SK-N-SH (cell line): ENCODE measurements around the gene DUSP15. TPM values are rescaled to one million over a fixed set of nuclear protein-coding genes. Genes with fewer than 3 reads are reported as not detected.

Experiments used
- CTCF ChIA-PET: fragments of 300-600, 350-600 bp; formaldehyde crosslinking; extraction: SDS; loops from one replicate; lab custom pipeline; 2021; lab: Yijun Ruan, JAX
- POLR2A ChIA-PET: fragments of 350-600 bp; sonication (Branson Sonifier 250); formaldehyde crosslinking; extraction: SDS; loops from one replicate; lab custom pipeline; 2020; ENCODE audit warnings: antibody characterized with exemption, inconsistent platforms; lab: Yijun Ruan, JAX
- DNase-seq: peaks from one replicate; pipeline ENCODE4 v3.0.0; 2012
- H2AFZ ChIP-seq: fragments of 200-600 bp; sonication (generic); 2 replicates; pipeline ENCODE4 v1.8.1; 2016; ENCODE audit warnings: antibody characterized with exemption, mild to moderate bottlenecking, low read depth
- H3F3A ChIP-seq: fragments of 200-600 bp; sonication (generic); replicated peaks from 2 replicates; pipeline ENCODE3; 2016; ENCODE audit warnings: antibody characterized with exemption, mild to moderate bottlenecking; ENCODE audit not compliant: insufficient read depth
- H3K27ac ChIP-seq, 2 experiments: fragments of 200-500 bp in 1 of 2; fragments of 200-600 bp in 1 of 2; sonication (Bioruptor generic) in 1 of 2; sonication (generic), shearing (Covaris generic) in 1 of 2; 2 replicates each; pipeline versions ENCODE4 v1.5.1 to v1.6.1; 2014 to 2016; ENCODE audit warnings: low read depth in 2 of 2, inconsistent platforms in 1 of 2, low read length in 1 of 2, mild to moderate bottlenecking in 1 of 2, mixed read lengths in 1 of 2
- H3K27me3 ChIP-seq: fragments of 200-600 bp; sonication (generic), shearing (Covaris generic); 2 replicates; pipeline ENCODE4 v1.6.1; 2016; ENCODE audit warnings: mixed run types; ENCODE audit not compliant: insufficient read depth
- H3K36me3 ChIP-seq, 2 experiments: fragments of 200-500 bp in 1 of 2; fragments of 200-600 bp in 1 of 2; sonication (Bioruptor generic) in 1 of 2; sonication (generic) in 1 of 2; replicated peaks in 1 of 2; 2 replicates each; pipeline versions ENCODE3 to v1.5.1; 2014 to 2016; ENCODE audit warnings: low read length in 1 of 2, mild to moderate bottlenecking in 1 of 2; ENCODE audit not compliant: insufficient read depth in 2 of 2, control insufficient read depth in 1 of 2
- H3K4me1 ChIP-seq, 2 experiments: fragments of 200-500 bp in 1 of 2; fragments of 200-600 bp in 1 of 2; sonication (Bioruptor generic) in 1 of 2; sonication (generic), shearing (Covaris generic) in 1 of 2; 2 replicates each; pipeline versions ENCODE4 v1.5.1 to v1.6.1; 2014 to 2016; ENCODE audit warnings: low read depth in 1 of 2, low read length in 1 of 2, mixed run types in 1 of 2; ENCODE audit not compliant: insufficient read depth in 2 of 2, control insufficient read depth in 1 of 2
- H3K4me2 ChIP-seq: fragments of 200-600 bp; sonication (generic), shearing (Covaris generic); 2 replicates; pipeline ENCODE4 v1.6.1; 2017; ENCODE audit warnings: mixed run types
- H3K4me3 ChIP-seq, 2 experiments: fragments of 200-500 bp in 1 of 2; fragments of 200-600 bp in 1 of 2; sonication (Bioruptor generic) in 1 of 2; sonication (generic), shearing (Covaris generic) in 1 of 2; 2 replicates each; pipeline versions ENCODE4 v1.5.1 to v1.8.1; 2014 to 2016; ENCODE audit warnings: low read depth in 2 of 2, inconsistent platforms in 1 of 2, low read length in 1 of 2, mild to moderate bottlenecking in 1 of 2, mixed read lengths in 1 of 2, moderate library complexity in 1 of 2
- H3K79me2 ChIP-seq: fragments of 200-600 bp; sonication (generic); 2 replicates; pipeline ENCODE4 v1.8.1; 2017; ENCODE audit warnings: mild to moderate bottlenecking; ENCODE audit not compliant: insufficient read depth
- H3K9ac ChIP-seq: fragments of 200-600 bp; sonication (generic); 2 replicates; pipeline ENCODE4 v1.6.1; 2017; ENCODE audit warnings: mixed run types
- H3K9me2 ChIP-seq: fragments of 200-600 bp; sonication (generic); 2 replicates; pipeline ENCODE4 v1.6.1; 2017; ENCODE audit warnings: mixed run types
- H3K9me3 ChIP-seq: fragments of 200-600 bp; sonication (generic); 2 replicates; pipeline ENCODE4 v1.6.1; 2017; ENCODE audit warnings: mixed run types, mild to moderate bottlenecking, moderate library complexity
- H4K20me1 ChIP-seq: fragments of 200-600 bp; sonication (generic); 2 replicates; pipeline ENCODE4 v1.6.1; 2017; ENCODE audit warnings: mild to moderate bottlenecking, mixed run types; ENCODE audit not compliant: insufficient read depth
- CTCF ChIP-seq: fragments of 200-600 bp; sonication (generic); IDR thresholded peaks from 2 replicates; pipeline ENCODE4 v1.6.1; 2017; ENCODE audit warnings: antibody characterized with exemption, mild to moderate bottlenecking, moderate library complexity
- FOSL2 ChIP-seq: IDR thresholded peaks from 2 replicates; pipeline ENCODE4 v1.4.0; 2012; ENCODE audit warnings: low read depth, mild to moderate bottlenecking, moderate library complexity, borderline replicate concordance
- GATA2 ChIP-seq: sonication (generic); formaldehyde crosslinking; IDR thresholded peaks from 2 replicates; pipeline ENCODE4 v1.5.0; 2020; ENCODE audit warnings: mild to moderate bottlenecking, missing genetic modification reagents
- JUND ChIP-seq: IDR thresholded peaks from 2 replicates; pipeline ENCODE4 v1.4.0; 2012
- MEF2A ChIP-seq: IDR thresholded peaks from 2 replicates; pipeline ENCODE4 v1.4.0; 2012; ENCODE audit warnings: low read depth, borderline replicate concordance
- RXRA ChIP-seq: IDR thresholded peaks from 2 replicates; pipeline ENCODE4 v1.4.0; 2012; ENCODE audit warnings: low read depth, mild to moderate bottlenecking, borderline replicate concordance
- SMC3 ChIP-seq: IDR thresholded peaks from 2 replicates; pipeline ENCODE4 v1.6.1; 2012; ENCODE audit warnings: low read depth, low read length, improper control_type of control experiment
- TAF1 ChIP-seq: IDR thresholded peaks from 2 replicates; pipeline ENCODE4 v1.6.1; 2012; ENCODE audit warnings: low read depth, mild to moderate bottlenecking, low read length, moderate library complexity, borderline replicate concordance
- TCF12 ChIP-seq: IDR thresholded peaks from 2 replicates; pipeline ENCODE4 v1.4.0; 2012
- WGBS: methylation state at CpG from one replicate; pipeline ENCODE4 v1.1.6; 2017; ENCODE audit warnings: low lambda C conversion rate; 5-methylcytosine and 5-hydroxymethylcytosine counted together
- polyA plus RNA-seq, 3 experiments: library from polyadenylated mRNA; depleted of rRNA; stranded (reverse); fragments of >200 nt; gene quantifications; 2 replicates each; pipeline ENCODE4 v1.2.3, GENCODE V29; 2012
- TF ChIP-seq, protein P1 (sequence below): IDR thresholded peaks from 2 replicates; pipeline ENCODE4; 2012

The DUSP15 gene
- polyA plus RNA-seq, 1 of the 3 experiments (the other 2 are of a cell fraction) = 5.4 TPM

DNA sequence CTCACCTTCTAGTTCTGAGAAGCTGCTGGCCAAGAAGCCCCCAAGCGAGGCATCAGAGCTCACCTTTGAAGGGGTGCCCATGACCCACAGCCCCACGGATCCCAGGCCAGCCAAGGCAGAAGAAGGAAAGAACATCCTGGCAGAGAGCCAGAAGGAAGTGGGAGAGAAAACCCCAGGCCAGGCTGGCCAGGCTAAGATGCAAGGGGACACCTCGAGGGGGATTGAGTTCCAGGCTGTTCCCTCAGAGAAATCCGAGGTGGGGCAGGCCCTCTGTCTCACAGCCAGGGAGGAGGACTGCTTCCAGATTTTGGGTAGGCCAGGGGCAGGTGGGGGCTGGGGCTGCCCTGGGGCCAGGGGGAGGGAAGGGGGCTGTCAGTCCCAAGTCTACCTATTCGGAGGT, 48.9 kb downstream of the DUSP15 start:
- no peaks in the 10 kb centered on the region for H3K79me2 ChIP-seq
- no peak overlapping the region for H3K4me3 ChIP-seq
- H2AFZ ChIP-seq = no peak overlapping the region
- H4K20me1 ChIP-seq = no peaks in the 10 kb centered on the region
- no peak overlapping the region for H3K4me2 ChIP-seq
- CTCF ChIA-PET = interaction anchor here (0.8 to 7.6 kb wide), 10 partner anchors 13 to 270 kb away, joined by 3 to 174 read pairs (median 30); partner anchors contain the start of genes FOXS1 and PDRG1
- no peak overlapping the region for H3K9ac ChIP-seq
- H3K4me1 ChIP-seq = peaks cover 0 to 8% of the 10 kb centered on the region in 2 experiments; a peak in 1 of 4 replicates
- WGBS = 58% methylated on average over 4 of the region's 5 CpGs
- peaks cover 11% of the 10 kb centered on the region for H3F3A ChIP-seq
- POLR2A ChIA-PET = no interaction called here
- H3K36me3 ChIP-seq = no peaks in the 10 kb centered on the region
- no peaks in the 10 kb centered on the region for H3K27me3 ChIP-seq
- TF ChIP-seq TCF12 (no peak), GATA2 (no peak), RXRA (no peak), SMC3 (no peak), MEF2A (no peak)
- H3K27ac ChIP-seq = no peak overlapping the region
- no peaks in the 10 kb centered on the region for H3K9me3 ChIP-seq
- no peak for DNase-seq
- no peaks in the 10 kb centered on the region for H3K9me2 ChIP-seq

- H3K79me2 ChIP-seq = no peaks in the 10 kb centered on the region
- no peaks in the 10 kb centered on the region for H3K9me2 ChIP-seq
- no peak overlapping the region for H3K4me2 ChIP-seq
- H3K4me1 ChIP-seq = peaks cover 0 to 16% of the 10 kb centered on the region in 2 experiments; a peak in 2 of 4 replicates
- H3K36me3 ChIP-seq = no peaks in the 10 kb centered on the region
- WGBS = no CpG with 5 or more reads among the region's 6 CpGs
- no peak overlapping the region for H3K9ac ChIP-seq
- no peak overlapping the region for H2AFZ ChIP-seq
- no peak for DNase-seq
- H3K4me3 ChIP-seq = no peak overlapping the region
- H3F3A ChIP-seq = peaks cover 11% of the 10 kb centered on the region
- no peak overlapping the region for H3K27ac ChIP-seq
- TF ChIP-seq GATA2 (no peak), TAF1 (no peak), FOSL2 (no peak), CTCF (no peak), JUND (no peak)
- TF ChIP-seq, protein P1, sequence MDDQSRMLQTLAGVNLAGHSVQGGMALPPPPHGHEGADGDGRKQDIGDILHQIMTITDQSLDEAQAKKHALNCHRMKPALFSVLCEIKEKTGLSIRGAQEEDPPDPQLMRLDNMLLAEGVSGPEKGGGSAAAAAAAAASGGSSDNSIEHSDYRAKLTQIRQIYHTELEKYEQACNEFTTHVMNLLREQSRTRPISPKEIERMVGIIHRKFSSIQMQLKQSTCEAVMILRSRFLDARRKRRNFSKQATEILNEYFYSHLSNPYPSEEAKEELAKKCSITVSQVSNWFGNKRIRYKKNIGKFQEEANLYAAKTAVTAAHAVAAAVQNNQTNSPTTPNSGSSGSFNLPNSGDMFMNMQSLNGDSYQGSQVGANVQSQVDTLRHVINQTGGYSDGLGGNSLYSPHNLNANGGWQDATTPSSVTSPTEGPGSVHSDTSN = no peak
- ChIA-PET POLR2A (no interaction called here), CTCF (interaction anchor here (1.1 to 3.4 kb wide), 3 partner anchors 14 to 211 kb away, joined by 3 to 20 read pairs (median 6); no protein-coding TSS in a partner anchor)
- no peaks in the 10 kb centered on the region for H4K20me1 ChIP-seq
- no peaks in the 10 kb centered on the region for H3K9me3 ChIP-seq
- H3K27me3 ChIP-seq = no peaks in the 10 kb centered on the region
Observed at GRCh38 chr20:31820228-31820627, 50.1 kb downstream of the DUSP15 start.
